H9 (cell line): Measurements from ENCODE around the gene MOV10L1. TPM values are rescaled to one million over a fixed set of nuclear protein-coding genes. Genes with fewer than 3 reads are reported as not detected.
A peak's percentile ranks its signal among the peaks of the same experiment; 100 is the strongest.

Source experiments
- DNase-seq: peaks from one replicate; pipeline ENCODE4 v3.0.0-alpha.2; 2017
- H2AFZ ChIP-seq: one replicate; pipeline ENCODE4 v1.6.1; 2013; ENCODE audit warnings: mild to moderate bottlenecking, low read length, control low read depth, moderate library complexity
- H2AK5ac ChIP-seq: 2 replicates; pipeline ENCODE4 v1.6.1; 2013; ENCODE audit warnings: low read length, control low read depth, mixed read lengths; ENCODE audit not compliant: insufficient read length
- H2BK120ac ChIP-seq: one replicate; pipeline ENCODE4 v1.6.1; 2013; ENCODE audit warnings: low read depth, mild to moderate bottlenecking, low read length, control low read depth, inconsistent platforms; ENCODE audit not compliant: poor library complexity, severe bottlenecking
- H2BK12ac ChIP-seq: 2 replicates; pipeline ENCODE4 v1.6.1; 2013; ENCODE audit warnings: low read length, control low read depth, mixed read lengths, low read depth; ENCODE audit not compliant: insufficient read length
- H2BK15ac ChIP-seq: 2 replicates; pipeline ENCODE4 v1.6.1; 2013; ENCODE audit warnings: low read depth, low read length, control low read depth
- H2BK20ac ChIP-seq: one replicate; pipeline ENCODE4 v1.6.1; 2013; ENCODE audit warnings: low read depth, mild to moderate bottlenecking, low read length, control low read depth, inconsistent platforms; ENCODE audit not compliant: poor library complexity, severe bottlenecking
- H2BK5ac ChIP-seq: 2 replicates; pipeline ENCODE4 v1.6.1; 2013; ENCODE audit warnings: low read length, control low read depth, mixed read lengths; ENCODE audit not compliant: insufficient read length
- H3K14ac ChIP-seq: 2 replicates; pipeline ENCODE4 v1.6.1; 2013; ENCODE audit warnings: low read length, control low read depth; ENCODE audit not compliant: insufficient read depth
- H3K18ac ChIP-seq: 2 replicates; pipeline ENCODE4 v1.6.1; 2013; ENCODE audit warnings: low read depth, mild to moderate bottlenecking, mixed read lengths, low read length, control low read depth; ENCODE audit not compliant: insufficient read length
- H3K23ac ChIP-seq: 2 replicates; pipeline ENCODE4 v1.6.1; 2013; ENCODE audit warnings: low read length, control low read depth, mixed read lengths, low read depth; ENCODE audit not compliant: insufficient read length
- H3K23me2 ChIP-seq: 2 replicates; pipeline ENCODE4 v1.6.1; 2013; ENCODE audit warnings: low read depth, mild to moderate bottlenecking, mixed read lengths, low read length, control low read depth; ENCODE audit not compliant: insufficient read length, poor library complexity, severe bottlenecking
- H3K27ac ChIP-seq: 2 replicates; pipeline ENCODE4 v1.5.1; 2013; ENCODE audit warnings: low read length, control low read depth, mixed read lengths, low read depth; ENCODE audit not compliant: insufficient read length
- H3K27me3 ChIP-seq: 2 replicates; pipeline ENCODE4 v1.6.1; 2013; ENCODE audit warnings: low read length, control low read depth, inconsistent platforms; ENCODE audit not compliant: insufficient read depth
- H3K4ac ChIP-seq: 2 replicates; pipeline ENCODE4 v1.6.1; 2013; ENCODE audit warnings: low read depth, mild to moderate bottlenecking, control low read depth, inconsistent platforms, low read length, moderate library complexity
- H3K4me1 ChIP-seq: 2 replicates; pipeline ENCODE4 v1.6.1; 2013; ENCODE audit warnings: low read length, control low read depth, inconsistent platforms; ENCODE audit not compliant: insufficient read depth
- H3K4me2 ChIP-seq: 2 replicates; pipeline ENCODE4 v1.6.1; 2013; ENCODE audit warnings: low read length, control low read depth, mixed read lengths; ENCODE audit not compliant: insufficient read length, insufficient read depth
- H3K56ac ChIP-seq: 2 replicates; pipeline ENCODE4 v1.6.1; 2013; ENCODE audit warnings: low read depth, mild to moderate bottlenecking, mixed read lengths, low read length, control low read depth; ENCODE audit not compliant: insufficient read length
- H3K79me1 ChIP-seq: 2 replicates; pipeline ENCODE4 v1.6.1; 2013; ENCODE audit warnings: low read depth, mild to moderate bottlenecking, moderate library complexity, low read length, control low read depth, inconsistent platforms; ENCODE audit not compliant: insufficient read depth, poor library complexity, severe bottlenecking
- H3K79me2 ChIP-seq: 2 replicates; pipeline ENCODE4 v1.6.1; 2013; ENCODE audit warnings: low read length, control low read depth, inconsistent platforms; ENCODE audit not compliant: insufficient read depth
- H3K9ac ChIP-seq: 2 replicates; pipeline ENCODE4 v1.6.1; 2013; ENCODE audit warnings: low read length, control low read depth, mixed read lengths; ENCODE audit not compliant: insufficient read length; ENCODE audit errors: extremely low read depth
- H3K9me3 ChIP-seq: one replicate; pipeline ENCODE4 v1.6.1; 2013; ENCODE audit warnings: low read depth, low read length, inconsistent platforms; ENCODE audit not compliant: control insufficient read depth
- H3T11ph ChIP-seq: one replicate; pipeline ENCODE4 v1.6.1; 2013; ENCODE audit warnings: mild to moderate bottlenecking, low read length, control low read depth, inconsistent platforms
- H4K20me1 ChIP-seq: one replicate; pipeline ENCODE4 v1.6.1; 2013; ENCODE audit not compliant: control insufficient read depth, insufficient read length, insufficient read depth
- H4K5ac ChIP-seq: 2 replicates; pipeline ENCODE4 v1.6.1; 2013; ENCODE audit warnings: low read depth, mild to moderate bottlenecking, mixed read lengths, low read length, control low read depth; ENCODE audit not compliant: insufficient read length
- H4K8ac ChIP-seq: replicated peaks from 2 replicates; pipeline ENCODE4 v1.6.1; 2013; ENCODE audit warnings: low read length, control low read depth, mixed read lengths, low read depth; ENCODE audit not compliant: insufficient read length
- H4K91ac ChIP-seq: 2 replicates; pipeline ENCODE4 v1.6.1; 2013; ENCODE audit warnings: low read depth, mild to moderate bottlenecking, moderate library complexity, mixed read lengths, low read length, control low read depth; ENCODE audit not compliant: insufficient read length
- H3K27ac Mint-ChIP-seq, 3 experiments: 2 replicates in 2 of 3; 3 replicates in 1 of 3; pipeline ENCODE4 v1.8.0; 2020 to 2021; ENCODE audit warnings: mixed read lengths in 3 of 3, mild to moderate bottlenecking in 1 of 3, moderate library complexity in 1 of 3
- H3K27me3 Mint-ChIP-seq: 2 replicates; pipeline ENCODE4 v1.8.0; 2021; ENCODE audit warnings: low read depth, mild to moderate bottlenecking, moderate library complexity, mixed read lengths
- H3K36me3 Mint-ChIP-seq, 3 experiments: 2 replicates in 2 of 3; 3 replicates in 1 of 3; pipeline ENCODE4 v1.8.0; 2020 to 2021; ENCODE audit warnings: low read depth in 3 of 3, mixed read lengths in 3 of 3; ENCODE audit not compliant: insufficient read depth in 1 of 3
- H3K4me1 Mint-ChIP-seq, 2 experiments: 2 replicates each; pipeline ENCODE4 v1.8.0; 2020; ENCODE audit warnings: mixed read lengths in 2 of 2
- H3K4me3 Mint-ChIP-seq, 2 experiments: 2 replicates in 1 of 2; 3 replicates in 1 of 2; pipeline ENCODE4 v1.8.0; 2020 to 2021; ENCODE audit warnings: mild to moderate bottlenecking in 2 of 2, mixed read lengths in 2 of 2, moderate library complexity in 1 of 2
- H3K9me3 Mint-ChIP-seq, 2 experiments: 2 replicates in 1 of 2; 3 replicates in 1 of 2; pipeline ENCODE4 v1.8.0; 2020; ENCODE audit warnings: mild to moderate bottlenecking in 2 of 2, mixed read lengths in 2 of 2, moderate library complexity in 1 of 2
- WGBS: extraction: QIAGEN DNeasy Blood & Tissue Kit; methylation state at CpG from one replicate; pipeline ENCODE4 v1.1.7; 2013; ENCODE audit warnings: missing lambda C conversion rate, low lambda C conversion rate, mixed read lengths; ENCODE audit not compliant: insufficient read length; ENCODE audit errors: extremely low coverage; 5-methylcytosine and 5-hydroxymethylcytosine counted together
- total RNA-seq: library from RNA; stranded (reverse); gene quantifications from 2 replicates; pipeline ENCODE4 v1.2.1, GENCODE V29; 2021
- TF ChIP-seq, protein P1 (sequence below): fragments of 200-600 bp; sonication (generic); conservative IDR thresholded peaks from 3 replicates; pipeline ENCODE4 v1.8.0; 2021; ENCODE audit warnings: antibody characterized with exemption, mild to moderate bottlenecking

Gene MOV10L1
- total RNA-seq, 1 experiment from 2014 or later: not detected

GRCh38 chr22:50211147-50211546 is 121.3 kb downstream of the MOV10L1 start:
- H3K79me1 ChIP-seq: no peaks in the 10 kb centered on the region
- H3K27ac Mint-ChIP-seq: peak overlapping the region in 1 of 3 experiments; percentile 29; a peak in 1 of 7 replicates
- peaks cover 0 to 8% of the 10 kb centered on the region in 2 experiments; a peak in 1 of 5 replicates for H3K9me3 Mint-ChIP-seq
- H2BK12ac ChIP-seq: no peak overlapping the region
- H3K56ac ChIP-seq: no peak overlapping the region
- no peak overlapping the region for H4K91ac ChIP-seq
- no peak overlapping the region for H3K4me2 ChIP-seq
- no peak overlapping the region for H4K8ac ChIP-seq
- H3K18ac ChIP-seq: no peak overlapping the region
- no peak overlapping the region for H3K14ac ChIP-seq
- no CpG with 5 or more reads among the region's 14 CpGs for WGBS
- H3K4me1 Mint-ChIP-seq: peaks cover 2 to 4% of the 10 kb centered on the region in 2 experiments; a peak in 2 of 4 replicates
- no peak overlapping the region for H3K4me3 Mint-ChIP-seq
- no peaks in the 10 kb centered on the region for H4K20me1 ChIP-seq
- H3K27me3 Mint-ChIP-seq: no peaks in the 10 kb centered on the region
- H3K36me3 Mint-ChIP-seq: peaks cover 30 to 67% (median 65%) of the 10 kb centered on the region in 3 experiments; a peak in 6 of 7 replicates
- H3K4me1 ChIP-seq: no peaks in the 10 kb centered on the region
- H3K27me3 ChIP-seq: no peaks in the 10 kb centered on the region
- no peaks in the 10 kb centered on the region for H3K23me2 ChIP-seq
- H3K27ac ChIP-seq: no peak overlapping the region
- H2BK5ac ChIP-seq: no peak overlapping the region
- peaks cover 3% of the 10 kb centered on the region; the same call in 1 of the 2 replicates for H3K79me2 ChIP-seq
- H4K5ac ChIP-seq: no peak overlapping the region
- no peak overlapping the region for H2BK20ac ChIP-seq
- no peak for DNase-seq
- no peak overlapping the region for H2BK120ac ChIP-seq
- no peak overlapping the region for H3T11ph ChIP-seq
- H2AFZ ChIP-seq: no peak overlapping the region
- no peak overlapping the region for H3K4ac ChIP-seq
- H2AK5ac ChIP-seq: no peak overlapping the region
- no peak overlapping the region for H2BK15ac ChIP-seq
- H3K23ac ChIP-seq: no peak overlapping the region
- H3K9me3 ChIP-seq: no peaks in the 10 kb centered on the region
- H3K9ac ChIP-seq: no peak overlapping the region
- TF ChIP-seq, protein P1, sequence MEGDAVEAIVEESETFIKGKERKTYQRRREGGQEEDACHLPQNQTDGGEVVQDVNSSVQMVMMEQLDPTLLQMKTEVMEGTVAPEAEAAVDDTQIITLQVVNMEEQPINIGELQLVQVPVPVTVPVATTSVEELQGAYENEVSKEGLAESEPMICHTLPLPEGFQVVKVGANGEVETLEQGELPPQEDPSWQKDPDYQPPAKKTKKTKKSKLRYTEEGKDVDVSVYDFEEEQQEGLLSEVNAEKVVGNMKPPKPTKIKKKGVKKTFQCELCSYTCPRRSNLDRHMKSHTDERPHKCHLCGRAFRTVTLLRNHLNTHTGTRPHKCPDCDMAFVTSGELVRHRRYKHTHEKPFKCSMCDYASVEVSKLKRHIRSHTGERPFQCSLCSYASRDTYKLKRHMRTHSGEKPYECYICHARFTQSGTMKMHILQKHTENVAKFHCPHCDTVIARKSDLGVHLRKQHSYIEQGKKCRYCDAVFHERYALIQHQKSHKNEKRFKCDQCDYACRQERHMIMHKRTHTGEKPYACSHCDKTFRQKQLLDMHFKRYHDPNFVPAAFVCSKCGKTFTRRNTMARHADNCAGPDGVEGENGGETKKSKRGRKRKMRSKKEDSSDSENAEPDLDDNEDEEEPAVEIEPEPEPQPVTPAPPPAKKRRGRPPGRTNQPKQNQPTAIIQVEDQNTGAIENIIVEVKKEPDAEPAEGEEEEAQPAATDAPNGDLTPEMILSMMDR: no peak

Other genes with a start within 250 kb of the MOV10L1 start
- gene ZBED4, start 236.2 kb upstream of the MOV10L1 start, total RNA-seq: 22.7 and 23.0 TPM in 2 replicates
- 19.2 and 20.6 TPM in 2 replicates for gene ALG12, start 171.6 kb upstream of the MOV10L1 start, total RNA-seq
- 34.7 and 37.9 TPM in 2 replicates for gene CRELD2, start 171.4 kb upstream of the MOV10L1 start, total RNA-seq
- 43.4 and 45.1 TPM in 2 replicates for gene PIM3, start 129.2 kb upstream of the MOV10L1 start, total RNA-seq
- gene IL17REL, start 77.2 kb upstream of the MOV10L1 start, total RNA-seq: 0.11 and 0.20 TPM in 2 replicates
- gene TTLL8, start 31.7 kb upstream of the MOV10L1 start, total RNA-seq: not detected in 2 replicates
- gene MLC1, start 4.6 kb upstream of the MOV10L1 start, total RNA-seq: not detected in 2 replicates
- gene PANX2, start 80.7 kb downstream of the MOV10L1 start, total RNA-seq: 6.7 and 8.0 TPM in 2 replicates
- 46.3 and 47.8 TPM in 2 replicates for gene TRABD, start 95.9 kb downstream of the MOV10L1 start, total RNA-seq
- 19.0 and 20.4 TPM in 2 replicates for gene SELENOO, start 111.0 kb downstream of the MOV10L1 start, total RNA-seq
- 28.4 and 29.0 TPM in 2 replicates for gene TUBGCP6, start 155.0 kb downstream of the MOV10L1 start, total RNA-seq
- 41.1 and 45.0 TPM in 2 replicates for gene HDAC10, start 161.3 kb downstream of the MOV10L1 start, total RNA-seq
- gene MAPK12, start 171.7 kb downstream of the MOV10L1 start, total RNA-seq: 31.3 and 32.3 TPM in 2 replicates
- 1.5 and 2.1 TPM in 2 replicates for gene MAPK11, start 180.4 kb downstream of the MOV10L1 start, total RNA-seq
- gene PLXNB2, start 217.6 kb downstream of the MOV10L1 start, total RNA-seq: 84.4 and 87.6 TPM in 2 replicates
- gene DENND6B, start 237.0 kb downstream of the MOV10L1 start, total RNA-seq: 1.0 and 1.5 TPM in 2 replicates